Lung (tissue), 12 donors: ENCODE measurements around the gene POLR1H. TPM values are rescaled to one million over a fixed set of nuclear protein-coding genes. Genes with fewer than 3 reads are reported as not detected.

Experiments
- ATAC-seq: fragments of 200-7000 bp; cut with Tn5 transposase; one replicate; pipeline ENCODE4 v1.9.1; 2020; ENCODE audit warnings: moderate number of reproducible peaks; ENCODE audit not compliant: insufficient read depth, low FRiP score
- DNase-seq, 3 donors: peaks; one replicate each; pipeline ENCODE4 v3.0.0-alpha.2; 2013 to 2017
- H3K27ac ChIP-seq, 2 donors: one replicate each; pipeline ENCODE4 v1.5.1; 2013; ENCODE audit warnings: mild to moderate bottlenecking in 2 of 2, moderate library complexity in 2 of 2, control low read depth in 1 of 2, inconsistent platforms in 1 of 2, low read depth in 1 of 2, low read length in 1 of 2
- H3K27me3 ChIP-seq, 3 donors: one replicate each; pipeline ENCODE4 v1.5.1; 2013; ENCODE audit warnings: low read length in 2 of 3; ENCODE audit not compliant: control insufficient read depth in 3 of 3, insufficient read depth in 3 of 3
- H3K36me3 ChIP-seq, 4 donors: one replicate each; pipeline ENCODE4 v1.5.1; 2013; ENCODE audit warnings: low read length in 4 of 4, mild to moderate bottlenecking in 1 of 4, moderate library complexity in 1 of 4; ENCODE audit not compliant: control insufficient read depth in 4 of 4, insufficient read depth in 4 of 4
- H3K4me1 ChIP-seq, 5 donors: one replicate each; pipeline ENCODE4 v1.5.1; 2013; ENCODE audit warnings: low read length in 5 of 5, mild to moderate bottlenecking in 2 of 5, moderate library complexity in 1 of 5; ENCODE audit not compliant: control insufficient read depth in 5 of 5, insufficient read depth in 5 of 5
- H3K4me3 ChIP-seq: one replicate; pipeline ENCODE4 v1.5.1; 2013; ENCODE audit warnings: mild to moderate bottlenecking, control low read depth, moderate library complexity
- H3K9ac ChIP-seq, 2 donors: one replicate each; pipeline ENCODE4 v1.5.1; 2013; ENCODE audit warnings: low read length in 2 of 2, control low read depth in 1 of 2; ENCODE audit not compliant: insufficient read depth in 1 of 2
- H3K9me3 ChIP-seq, 4 donors: one replicate each; pipeline ENCODE4 v1.5.1; 2013; ENCODE audit warnings: low read length in 3 of 4, mild to moderate bottlenecking in 1 of 4, moderate library complexity in 1 of 4; ENCODE audit not compliant: control insufficient read depth in 4 of 4, insufficient read depth in 3 of 4
- WGBS, 2 donors: extraction: QIAGEN DNeasy Blood & Tissue Kit; methylation state at CpG; one replicate each; pipeline ENCODE4 v1.1.7; 2013; 5-methylcytosine and 5-hydroxymethylcytosine counted together
- polyA plus RNA-seq, 2 donors: library from polyadenylated mRNA; stranded (reverse); fragments of 200-250 nt; gene quantifications; one replicate each; pipeline ENCODE4 v1.2.1, GENCODE V29; 2013
- total RNA-seq, 2 donors: library from RNA; depleted of rRNA in 1 of 2; stranded (reverse); fragments of >200 nt in 1 of 2; gene quantifications; one replicate each; pipeline ENCODE4 v1.2.1, GENCODE V29; 2014 to 2021
- TF ChIP-seq, protein P1 (sequence below): IDR thresholded peaks from 2 replicates; pipeline ENCODE4 v1.5.1; 2012; ENCODE audit warnings: mild to moderate bottlenecking; ENCODE audit errors: control extremely low read depth, extremely low read depth
- donor health status: control.
- donor health status: control.
- donor health status: Bipolar disorder and iron deficiency.
- donor health status: healthy.
- donor health status: DM: yes; HTN: yes; CAD: no.

POLR1H gene
- total and polyA plus RNA-seq, 4 donors, result 18.2 to 55.5 (median 38.6) TPM

GRCh38 chr6:30074331-30075093, 13.4 kb downstream of the POLR1H start:
- H3K36me3 ChIP-seq, result peaks cover 3 to 6% (median 5%) of the 10 kb centered on the region in 4 donors
- WGBS, 2 donors, result 10 to 11% methylated on average over 37 of the region's 37 CpGs
- peaks cover 0 to 27% (median 0%) of the 10 kb centered on the region in 5 donors for H3K4me1 ChIP-seq
- no peak overlapping the region for H3K9ac ChIP-seq
- peak overlapping the region; percentile 7 for H3K4me3 ChIP-seq
- H3K27me3 ChIP-seq, result peaks cover 0 to 75% (median 67%) of the 10 kb centered on the region in 3 donors
- TF ChIP-seq, protein P1, sequence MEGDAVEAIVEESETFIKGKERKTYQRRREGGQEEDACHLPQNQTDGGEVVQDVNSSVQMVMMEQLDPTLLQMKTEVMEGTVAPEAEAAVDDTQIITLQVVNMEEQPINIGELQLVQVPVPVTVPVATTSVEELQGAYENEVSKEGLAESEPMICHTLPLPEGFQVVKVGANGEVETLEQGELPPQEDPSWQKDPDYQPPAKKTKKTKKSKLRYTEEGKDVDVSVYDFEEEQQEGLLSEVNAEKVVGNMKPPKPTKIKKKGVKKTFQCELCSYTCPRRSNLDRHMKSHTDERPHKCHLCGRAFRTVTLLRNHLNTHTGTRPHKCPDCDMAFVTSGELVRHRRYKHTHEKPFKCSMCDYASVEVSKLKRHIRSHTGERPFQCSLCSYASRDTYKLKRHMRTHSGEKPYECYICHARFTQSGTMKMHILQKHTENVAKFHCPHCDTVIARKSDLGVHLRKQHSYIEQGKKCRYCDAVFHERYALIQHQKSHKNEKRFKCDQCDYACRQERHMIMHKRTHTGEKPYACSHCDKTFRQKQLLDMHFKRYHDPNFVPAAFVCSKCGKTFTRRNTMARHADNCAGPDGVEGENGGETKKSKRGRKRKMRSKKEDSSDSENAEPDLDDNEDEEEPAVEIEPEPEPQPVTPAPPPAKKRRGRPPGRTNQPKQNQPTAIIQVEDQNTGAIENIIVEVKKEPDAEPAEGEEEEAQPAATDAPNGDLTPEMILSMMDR, result no peak
- no peak overlapping the region for H3K27ac ChIP-seq
- ATAC-seq, result no peak
- H3K9me3 ChIP-seq, result no peaks in the 10 kb centered on the region
- peak; percentile 53 to 73 (median 71) for DNase-seq

GRCh38 chr6:30075094-30075789, 14.2 kb downstream of the POLR1H start, which contains the start of gene RNF39:
RNF39 (minus strand) TSS chr6:30075769; CDS start chr6:30075585, 184 bp downstream.
- TF ChIP-seq, protein P1, result no peak
- peaks cover 0 to 27% (median 0%) of the 10 kb centered on the region in 5 donors for H3K4me1 ChIP-seq
- H3K36me3 ChIP-seq, result peaks cover 0 to 4% (median 0%) of the 10 kb centered on the region in 4 donors
- H3K9ac ChIP-seq, result no peak within 1 kb of the TSS
- ATAC-seq (peak; percentile 5), DNase-seq (no peak)
- WGBS, 2 donors, result 2% methylated on average over 59 to 64 of the region's 64 CpGs
- peak within 1 kb of the TSS; percentile 30 for H3K4me3 ChIP-seq
- H3K9me3 ChIP-seq, result no peaks in the 10 kb centered on the region
- H3K27me3 ChIP-seq, result peaks cover 0 to 76% (median 68%) of the 10 kb centered on the region in 3 donors
- peak within 1 kb of the TSS in 1 of 2 donors; percentile 4 for H3K27ac ChIP-seq

DNA sequence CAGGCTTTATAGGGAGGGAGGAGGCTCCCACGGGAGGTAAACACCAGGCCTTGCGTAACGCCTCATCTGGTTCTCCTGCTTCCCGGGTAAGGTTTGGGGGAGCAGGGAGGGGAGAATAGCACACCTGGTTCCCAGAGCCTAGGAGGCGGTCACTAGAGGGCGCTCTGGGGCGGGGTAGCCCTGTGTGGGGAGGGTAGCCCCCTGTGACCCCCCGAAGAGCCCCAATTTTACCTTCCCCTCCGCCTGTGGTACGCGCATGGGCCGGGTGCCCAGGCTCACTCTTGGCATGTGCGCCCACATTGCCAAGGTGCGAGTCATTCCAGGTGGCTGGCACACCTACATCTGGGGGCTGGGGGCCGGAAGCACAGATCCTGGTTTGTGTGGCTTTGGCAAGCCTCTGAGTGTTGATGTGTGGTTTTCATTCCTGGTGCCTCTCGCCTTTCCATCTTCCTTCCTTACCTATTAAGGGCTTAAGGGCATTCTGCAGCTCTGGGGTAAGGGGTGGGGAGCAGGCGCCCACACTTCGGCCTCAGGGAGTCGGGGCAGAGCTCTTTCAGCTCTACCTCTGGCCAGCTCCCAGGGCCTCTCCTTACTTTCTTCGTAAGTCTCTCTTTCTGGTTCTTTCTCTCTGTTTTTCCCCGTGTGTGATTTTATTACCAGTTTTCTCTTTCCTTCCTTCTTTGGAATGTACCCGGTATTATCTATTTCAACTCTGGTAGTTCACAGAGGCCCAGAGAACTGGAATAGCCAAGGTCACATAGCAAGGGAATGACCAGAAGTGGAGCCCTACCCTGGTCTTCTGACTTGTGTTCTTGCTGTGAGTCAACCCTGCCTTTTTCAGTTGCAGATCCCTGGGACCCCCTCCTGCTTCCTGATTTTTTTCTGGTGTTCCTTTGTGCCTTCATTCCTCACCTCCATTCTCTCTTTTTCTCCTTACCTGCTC, 15.0 kb downstream of the POLR1H start:
- TF ChIP-seq, protein P1, result peak; percentile 2
- H3K4me3 ChIP-seq, result no peak overlapping the region
- H3K9me3 ChIP-seq, result no peaks in the 10 kb centered on the region
- WGBS, 2 donors, result 30 to 33% methylated on average over 22 of the region's 22 CpGs
- peaks cover 0 to 27% (median 0%) of the 10 kb centered on the region in 5 donors for H3K4me1 ChIP-seq
- H3K27ac ChIP-seq, result peak overlapping the region in 1 of 2 donors; percentile 4
- H3K9ac ChIP-seq, result no peak overlapping the region
- no peaks in the 10 kb centered on the region for H3K36me3 ChIP-seq
- DNase-seq (peak in 1 of 3 donors; percentile 27), ATAC-seq (peak; percentile 80)
- H3K27me3 ChIP-seq, result peaks cover 0 to 76% (median 64%) of the 10 kb centered on the region in 3 donors
